Left colon (tissue), 2 donors: ENCODE measurements around the gene MEF2B. TPM values are rescaled to one million over a fixed set of nuclear protein-coding genes. Genes with fewer than 3 reads are reported as not detected.
A peak's percentile ranks its signal among the peaks of the same experiment; 100 is the strongest.
"Not testable (repeated sequence)": the region's sequence is repeated elsewhere in the genome, so short reads cannot be mapped to it uniquely, and the experiment has no call there.

Experiments used
- ATAC-seq: fragments of 200-7000 bp; cut with Tn5 transposase; one replicate; pipeline ENCODE4 v1.9.1; 2020; ENCODE audit warnings: mild to moderate bottlenecking, moderate library complexity
- DNase-seq, 2 donors: peaks; one replicate each; pipeline ENCODE4 v3.0.0-alpha.2; 2020
- intact Hi-C, 2 donors: fragments of 100-400 bp; cut with DNase I in 1 of 2; cut with micrococcal nuclease in 1 of 2; formaldehyde crosslinking; loops; one replicate each; pipeline versions ENCODE4 v1.11.2 to v1.14.0; 2022; cut with DNase I, micrococcal nuclease
- total RNA-seq, 2 donors: library from RNA; stranded (reverse); fragmentation: NEBNext Ultra II Directional; extraction: Animal tissue kit (Norgen Biotek cat#: 25700); gene quantifications; one replicate each; pipeline ENCODE4 v1.2.1, GENCODE V29; 2021
- donor health status: DM: no; HTN: no; CAD: no.
- donor health status: DM: yes; HTN: yes; CAD: no.

The MEF2B gene
- total RNA-seq, 2 donors from 2014 or later, result 1.4 to 3.5 TPM

- DNase-seq (peak in 1 of 2 donors; percentile 22), ATAC-seq (peak; percentile 61)
- intact Hi-C loops, result loop anchor here in 1 of 2 donors (10.0 kb wide), 1 partner anchor 56 kb away; no protein-coding TSS in a partner anchor
These were observed 58.8 kb downstream of the MEF2B start for GRCh38 chr19:19111136-19111835.

DNA sequence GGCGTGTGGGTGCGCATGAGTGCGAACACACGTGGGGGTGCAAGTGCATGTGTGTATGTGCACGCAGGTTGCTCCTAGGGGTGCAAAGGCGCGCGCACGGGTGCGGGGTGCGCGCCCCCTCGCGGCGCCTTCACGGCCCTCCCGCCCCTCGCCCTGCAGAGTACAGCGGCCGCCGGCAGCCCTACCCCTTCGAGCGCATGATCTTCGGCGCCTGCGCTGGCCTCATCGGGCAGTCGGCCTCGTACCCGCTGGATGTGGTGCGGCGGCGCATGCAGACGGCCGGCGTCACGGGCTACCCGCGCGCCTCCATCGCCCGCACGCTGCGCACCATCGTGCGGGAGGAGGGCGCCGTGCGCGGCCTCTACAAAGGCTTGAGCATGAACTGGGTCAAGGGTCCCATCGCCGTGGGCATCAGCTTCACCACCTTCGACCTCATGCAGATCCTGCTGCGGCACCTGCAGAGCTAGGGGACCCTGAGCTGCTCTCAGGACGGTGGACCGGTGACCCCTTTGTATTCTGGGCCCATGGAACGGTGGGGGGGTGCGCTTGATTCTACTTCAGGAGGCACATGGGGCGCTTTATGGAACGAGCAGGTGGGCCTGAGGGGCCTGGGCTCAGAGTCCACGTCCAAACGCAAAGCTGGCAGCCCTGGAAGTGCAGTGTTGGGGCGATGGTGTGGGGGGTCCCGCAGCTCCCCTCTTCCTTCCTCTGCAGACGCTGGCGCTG, 59.5 kb downstream of the MEF2B start:
- ATAC-seq (peak; percentile 52), DNase-seq (peak in 1 of 2 donors; percentile 28)
- intact Hi-C loops, result loop anchor here in 1 of 2 donors (10.0 kb wide), 1 partner anchor 56 kb away; no protein-coding TSS in a partner anchor

GRCh38 chr19:19109601-19110000, 60.5 kb downstream of the MEF2B start:
- ATAC-seq (no peak), DNase-seq (no peak)
- intact Hi-C loops, result no loop called here

GRCh38 chr19:19107654-19108053, 62.4 kb downstream of the MEF2B start:
- ATAC-seq (no peak), DNase-seq (no peak)
- intact Hi-C loops, result no loop called here

- DNase-seq, ATAC-seq, intact Hi-C loops: not testable (repeated sequence)
These were observed 63.1 kb downstream of the MEF2B start for GRCh38 chr19:19106938-19107337.

- ATAC-seq, result peak; percentile 35
- intact Hi-C loops, result no loop called here
- DNase-seq, result peak in 1 of 2 donors; percentile 22
These were observed 64.0 kb downstream of the MEF2B start for GRCh38 chr19:19106056-19106551.

DNA sequence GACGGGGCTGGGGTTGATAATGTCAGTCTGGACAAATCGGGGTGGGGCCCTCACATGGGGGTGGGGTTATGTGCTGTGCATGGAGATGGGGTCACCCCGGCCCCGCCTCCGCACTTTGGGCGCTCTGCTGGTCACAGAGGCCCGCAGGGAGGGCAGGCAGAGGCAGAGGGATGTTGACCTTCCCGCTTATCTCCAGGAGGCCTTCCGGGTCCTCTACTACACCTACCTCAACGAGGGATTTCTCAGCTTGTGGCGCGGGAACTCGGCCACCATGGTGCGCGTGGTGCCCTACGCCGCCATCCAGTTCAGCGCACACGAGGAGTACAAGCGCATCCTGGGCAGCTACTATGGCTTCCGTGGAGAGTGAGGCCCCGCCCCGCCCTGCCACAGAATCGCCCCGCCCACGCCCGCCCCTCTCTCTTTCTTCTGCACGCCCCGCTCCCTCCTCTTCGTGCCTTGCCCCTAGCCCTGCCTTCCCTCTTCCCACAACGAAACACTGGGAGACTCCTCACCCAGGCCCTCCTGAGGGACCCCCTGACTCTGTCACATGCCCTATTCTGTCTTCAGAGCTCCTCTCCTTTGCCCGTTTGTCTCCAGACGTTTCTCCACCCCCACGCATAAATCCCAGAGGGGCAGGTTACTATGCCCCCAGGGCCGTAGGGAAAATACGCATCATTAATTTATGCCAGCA, 64.6 kb downstream of the MEF2B start:
- DNase-seq (peak; percentile 69 to 81), ATAC-seq (peak; percentile 83)
- intact Hi-C loops, result no loop called here

DNA sequence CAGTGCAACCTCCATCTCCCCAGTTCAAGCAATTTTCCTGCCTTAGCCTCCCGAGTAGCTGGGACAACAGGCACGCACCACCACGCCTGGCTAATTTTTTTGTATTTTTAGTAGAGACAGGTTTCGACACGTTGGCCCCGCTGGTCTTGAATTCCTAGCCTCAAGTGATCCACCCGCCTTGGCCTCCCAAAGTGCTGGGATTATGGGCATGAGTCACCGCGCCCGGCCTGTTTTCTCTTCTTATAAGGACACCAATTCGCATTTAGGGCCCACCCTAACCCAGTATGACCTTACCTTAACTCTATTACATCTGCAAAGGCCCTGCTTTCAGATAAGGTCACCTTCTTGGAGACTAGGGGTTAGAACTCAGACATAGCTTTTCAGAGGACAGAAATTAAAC, 66.9 kb downstream of the MEF2B start:
- ATAC-seq, result no peak
- DNase-seq, result no peak
- intact Hi-C loops, result no loop called here

DNA sequence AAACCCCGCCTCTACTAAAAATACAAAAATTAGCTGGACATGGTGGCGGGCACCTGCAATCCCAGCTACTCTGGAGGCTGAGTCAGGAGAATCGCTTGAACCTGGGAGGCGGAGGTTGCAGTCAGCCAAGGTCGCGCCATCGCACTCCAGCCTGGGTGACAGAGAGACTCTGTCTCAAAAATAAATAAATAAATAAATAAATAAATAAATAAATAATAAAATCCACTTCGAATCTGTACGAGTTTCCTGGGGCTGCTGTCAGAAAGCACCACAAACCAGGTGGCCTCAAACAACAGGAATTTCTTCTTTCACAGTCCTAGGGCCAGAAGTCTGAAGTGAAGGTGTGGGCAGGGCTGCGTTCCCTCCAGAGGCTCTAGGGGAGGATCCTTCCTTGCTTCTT, 67.5 kb downstream of the MEF2B start:
- DNase-seq, intact Hi-C loops, ATAC-seq: not testable (repeated sequence)

DNA sequence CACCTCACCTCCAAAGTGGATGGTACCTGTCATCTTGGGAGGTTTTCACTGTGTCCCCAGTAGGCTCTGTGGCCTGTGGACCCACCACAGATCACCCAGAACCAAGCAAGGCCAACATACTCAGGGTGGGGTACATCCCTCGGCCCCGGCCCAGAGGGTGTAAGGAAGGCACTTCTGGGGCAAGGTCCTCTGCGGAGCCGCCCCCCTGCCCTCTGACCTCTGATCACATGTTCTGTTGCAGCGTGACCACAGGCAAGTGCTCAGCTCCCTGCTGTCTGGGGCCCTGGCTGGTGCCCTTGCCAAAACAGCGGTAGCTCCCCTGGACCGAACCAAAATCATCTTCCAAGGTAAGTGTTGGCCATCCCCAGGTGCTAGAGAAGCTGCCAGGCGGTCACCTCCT, 68.5 kb downstream of the MEF2B start:
- intact Hi-C loops, result no loop called here
- ATAC-seq (no peak), DNase-seq (no peak)

DNA sequence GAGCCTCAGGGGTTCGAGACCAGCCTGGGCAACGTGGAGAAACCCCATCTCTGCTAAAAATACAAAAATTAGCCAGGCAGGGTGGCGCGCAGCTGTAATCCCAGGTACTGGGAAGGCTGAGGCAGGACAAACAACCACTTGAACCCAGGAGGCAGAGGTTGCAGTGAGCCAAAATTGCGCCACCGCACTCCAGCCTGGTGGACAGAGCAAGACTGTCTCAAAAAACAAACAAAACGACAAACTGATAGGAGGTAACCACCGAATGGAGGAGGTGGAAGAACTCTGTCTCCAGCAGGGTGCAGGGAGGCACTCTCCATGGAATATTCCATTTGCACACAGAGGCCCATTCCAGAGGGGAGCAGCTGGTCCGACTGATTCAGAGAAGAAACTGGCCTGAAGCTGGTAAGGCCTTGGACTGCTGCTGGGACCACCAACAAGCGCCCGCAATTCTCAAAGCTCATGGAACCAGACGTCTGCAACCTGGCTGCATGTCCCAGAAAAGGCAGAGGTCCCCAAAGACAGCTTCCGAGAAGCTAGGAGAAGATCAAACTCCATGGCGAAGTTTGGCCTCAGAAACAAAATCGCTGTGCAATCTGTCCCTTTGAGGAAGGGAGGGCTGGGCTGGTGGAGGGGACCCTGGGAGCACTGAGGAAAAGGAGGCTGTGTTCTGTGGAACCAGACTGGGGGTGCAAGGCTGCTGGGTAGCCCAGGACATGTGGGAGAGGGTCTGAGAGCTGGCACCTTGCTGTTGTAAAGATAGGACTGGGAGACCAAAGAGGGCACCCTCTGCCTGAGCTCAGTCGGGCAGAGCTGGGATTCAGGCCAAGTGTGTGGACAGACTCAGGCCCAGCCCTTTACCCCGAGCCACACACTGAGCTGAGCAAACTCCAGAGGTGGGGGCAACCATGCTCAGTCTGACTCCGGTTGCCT, 71.1 kb downstream of the MEF2B start:
- ATAC-seq (peak; percentile 23), DNase-seq (no peak)

GRCh38 chr19:19098084-19098702, 71.9 kb downstream of the MEF2B start:
- ATAC-seq (no peak), DNase-seq (no peak)
- intact Hi-C loops, result no loop called here

More for the DNA sequence above, 71.1 kb downstream of the MEF2B start:
- intact Hi-C loops, result no loop called here

DNA sequence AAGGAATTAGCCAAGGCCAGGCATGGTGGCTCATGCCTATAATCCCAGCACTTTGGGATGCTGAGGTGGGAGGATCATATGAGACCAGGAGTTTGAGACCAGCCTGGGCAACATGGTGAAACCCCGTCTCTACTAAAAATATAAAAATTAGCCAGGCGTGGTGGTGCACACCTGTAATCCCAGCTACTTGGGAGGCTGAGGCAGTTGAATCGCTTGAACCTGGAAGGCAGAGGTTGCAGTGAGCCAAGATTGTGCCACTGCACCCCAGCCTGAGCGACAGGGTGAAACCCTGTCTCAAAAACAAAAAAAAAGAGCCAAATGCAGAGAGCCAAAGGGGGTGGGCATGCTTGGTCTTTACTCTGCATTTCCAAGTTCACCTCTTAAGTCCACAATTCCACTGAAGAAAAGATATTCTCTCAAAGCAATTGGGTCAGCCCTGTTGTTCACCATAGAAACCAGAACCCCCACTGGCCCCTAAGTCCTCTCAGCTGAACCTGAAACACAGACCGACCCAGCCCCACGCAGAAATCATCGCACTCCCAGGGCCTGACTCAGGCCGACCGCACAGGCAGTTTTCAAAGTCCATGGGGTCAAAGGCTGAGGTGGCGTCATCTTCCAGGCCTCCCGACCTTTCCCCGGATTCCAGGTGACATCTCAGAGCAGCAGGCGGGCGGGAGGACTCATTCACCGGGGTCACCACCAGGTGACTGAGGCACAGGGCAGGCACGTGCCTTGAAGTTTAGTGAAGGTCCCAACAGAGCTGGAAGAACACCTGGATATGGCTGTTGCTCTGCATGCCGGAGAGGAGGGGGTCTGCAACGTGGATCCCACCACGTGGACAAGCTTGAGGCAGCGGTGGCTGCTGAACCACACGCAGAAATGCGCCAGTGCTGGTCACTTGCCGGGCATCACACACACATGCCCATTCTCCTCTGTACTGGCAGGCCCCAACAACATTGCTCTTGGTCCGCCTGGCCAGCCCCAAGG, 73.1 kb downstream of the MEF2B start:
- DNase-seq, result peak; percentile 40 to 52
- peak; percentile 95 for ATAC-seq
- intact Hi-C loops, result no loop called here

DNA sequence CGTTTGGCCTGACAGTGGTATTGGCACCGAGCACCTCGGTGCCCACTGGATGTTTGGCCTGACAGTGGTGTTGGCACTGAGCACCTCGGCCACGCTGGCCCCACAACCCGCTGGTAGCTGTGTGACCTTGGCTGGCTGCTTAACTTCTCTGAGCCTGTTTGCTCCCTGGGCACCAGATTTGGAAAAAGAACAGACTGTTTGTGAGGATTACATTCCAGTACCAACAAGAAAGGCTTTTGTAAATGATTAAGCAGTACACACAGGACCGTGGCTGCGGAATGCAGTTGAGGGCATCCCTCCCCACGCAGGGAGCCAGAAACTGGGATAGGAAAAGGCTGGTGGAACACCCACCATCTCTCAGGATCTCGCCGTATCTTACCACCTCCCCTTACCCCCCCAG, 74.4 kb downstream of the MEF2B start:
- no peak for DNase-seq
- intact Hi-C loops, result no loop called here
- no peak for ATAC-seq
